M059J (cell line): ENCODE measurements around the gene FREM1. TPM values are rescaled to one million over a fixed set of nuclear protein-coding genes. Genes with fewer than 3 reads are reported as not detected.
"Not testable (repeated sequence)": the region's sequence is repeated elsewhere in the genome, so short reads cannot be mapped to it uniquely, and the experiment has no call there.

Experiments used
- DNase-seq: peaks from one replicate; pipeline ENCODE4 v3.0.0-alpha.2; 2012; ENCODE audit warnings: low read depth
- total RNA-seq: library from RNA; depleted of rRNA; stranded (reverse); fragments of >200 nt; shearing (Covaris generic); gene quantifications from 2 replicates; pipeline ENCODE4 v1.2.3, GENCODE V29; 2014; rRNA removed

FREM1 gene, protein sequence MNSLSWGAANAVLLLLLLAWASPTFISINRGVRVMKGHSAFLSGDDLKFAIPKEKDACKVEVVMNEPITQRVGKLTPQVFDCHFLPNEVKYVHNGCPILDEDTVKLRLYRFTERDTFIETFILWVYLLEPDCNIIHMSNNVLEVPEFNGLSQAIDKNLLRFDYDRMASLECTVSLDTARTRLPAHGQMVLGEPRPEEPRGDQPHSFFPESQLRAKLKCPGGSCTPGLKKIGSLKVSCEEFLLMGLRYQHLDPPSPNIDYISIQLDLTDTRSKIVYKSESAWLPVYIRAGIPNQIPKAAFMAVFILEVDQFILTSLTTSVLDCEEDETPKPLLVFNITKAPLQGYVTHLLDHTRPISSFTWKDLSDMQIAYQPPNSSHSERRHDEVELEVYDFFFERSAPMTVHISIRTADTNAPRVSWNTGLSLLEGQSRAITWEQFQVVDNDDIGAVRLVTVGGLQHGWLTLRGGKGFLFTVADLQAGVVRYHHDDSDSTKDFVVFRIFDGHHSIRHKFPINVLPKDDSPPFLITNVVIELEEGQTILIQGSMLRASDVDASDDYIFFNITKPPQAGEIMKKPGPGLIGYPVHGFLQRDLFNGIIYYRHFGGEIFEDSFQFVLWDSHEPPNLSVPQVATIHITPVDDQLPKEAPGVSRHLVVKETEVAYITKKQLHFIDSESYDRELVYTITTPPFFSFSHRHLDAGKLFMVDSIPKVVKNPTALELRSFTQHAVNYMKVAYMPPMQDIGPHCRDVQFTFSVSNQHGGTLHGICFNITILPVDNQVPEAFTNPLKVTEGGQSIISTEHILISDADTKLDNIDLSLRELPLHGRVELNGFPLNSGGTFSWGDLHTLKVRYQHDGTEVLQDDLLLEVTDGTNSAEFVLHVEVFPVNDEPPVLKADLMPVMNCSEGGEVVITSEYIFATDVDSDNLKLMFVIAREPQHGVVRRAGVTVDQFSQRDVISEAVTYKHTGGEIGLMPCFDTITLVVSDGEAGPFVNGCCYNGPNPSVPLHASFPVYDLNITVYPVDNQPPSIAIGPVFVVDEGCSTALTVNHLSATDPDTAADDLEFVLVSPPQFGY (N-terminal part only)
- 0.02 TPM in 1 of 2 replicates, not detected in the other for total RNA-seq

DNA sequence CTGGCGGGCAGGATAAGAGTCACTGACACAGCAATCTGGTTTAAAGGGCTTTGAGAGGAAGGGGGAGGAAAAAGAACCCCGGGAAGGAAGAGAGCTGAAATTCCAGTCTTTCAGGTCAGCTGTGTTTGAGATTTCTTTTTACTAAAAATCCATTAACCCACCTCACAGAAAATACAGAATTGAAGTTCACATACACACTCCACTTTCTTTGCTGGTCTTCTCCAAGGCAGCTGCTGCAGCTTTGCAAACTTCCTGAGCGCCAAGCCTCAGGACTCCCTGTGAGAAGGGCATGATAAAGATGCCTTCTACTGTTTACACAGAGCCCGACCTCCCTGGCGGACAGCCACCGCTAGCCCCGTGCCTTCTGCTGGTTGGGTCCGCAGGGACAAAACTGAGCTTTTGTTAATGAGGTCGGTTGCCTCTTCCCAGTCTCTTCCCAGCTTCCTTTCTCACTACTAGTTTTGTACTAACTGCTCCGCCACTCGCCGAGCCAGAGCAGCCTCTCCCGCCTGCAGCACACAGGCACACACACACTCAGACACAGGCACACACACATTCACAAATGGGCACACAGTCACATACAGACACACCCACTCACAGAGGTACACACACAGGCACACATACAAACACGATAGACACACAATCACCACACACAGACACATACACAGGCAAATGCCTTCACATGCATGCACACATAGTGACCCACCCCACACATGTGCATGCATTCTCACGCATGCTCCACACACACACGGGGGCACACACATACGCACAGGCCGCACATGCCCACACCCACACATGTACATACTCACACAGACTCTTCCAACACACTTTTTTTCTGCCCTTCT lies at the start of gene FREM1:
TSS of gene FREM1 (minus strand) at position 468 of the 845 bp plus-strand sequence. CDS start 41,451 bp downstream, outside the sequence.
- DNase-seq, result no peak

DNA sequence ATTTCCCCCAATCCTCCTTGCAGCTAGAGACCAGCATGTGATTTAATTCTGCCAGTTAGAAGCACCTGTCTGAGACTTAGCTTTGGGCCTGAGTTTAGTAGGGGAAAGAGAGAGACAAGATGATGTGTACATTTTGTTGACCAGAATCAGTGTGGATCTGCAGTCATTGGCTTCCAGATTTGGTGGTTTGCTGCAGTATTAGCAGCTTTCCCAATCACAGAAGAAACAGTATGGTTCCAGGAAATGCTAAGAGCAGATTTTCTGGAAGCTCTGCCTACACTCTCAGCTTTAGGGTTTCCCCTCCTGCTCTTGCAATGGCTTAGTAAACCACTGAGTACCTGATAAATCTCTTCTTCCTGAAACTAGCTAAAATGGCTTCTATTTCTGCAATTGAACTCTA lies 48.8 kb upstream of the FREM1 start:
- no peak for DNase-seq

DNA sequence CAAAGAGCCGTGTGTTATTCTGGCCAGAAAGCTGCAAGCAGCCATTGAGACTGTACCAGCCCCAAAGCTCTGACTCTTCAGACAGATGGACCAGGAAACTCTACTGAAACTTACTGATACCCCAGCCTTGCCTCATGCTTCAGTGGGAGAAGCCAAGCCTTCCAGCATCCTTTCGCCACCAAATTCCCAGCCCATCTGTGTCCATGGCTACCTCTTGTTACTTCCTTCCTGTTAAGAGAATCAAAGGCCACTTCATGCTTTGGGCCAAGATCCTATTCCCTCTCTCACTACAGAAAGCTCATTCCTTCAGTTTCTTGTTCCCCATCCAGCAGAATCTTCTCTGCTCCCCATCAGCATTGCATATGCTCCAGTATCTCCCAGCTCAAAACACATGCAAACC lies 46.9 kb upstream of the FREM1 start:
- DNase-seq, result no peak

DNA sequence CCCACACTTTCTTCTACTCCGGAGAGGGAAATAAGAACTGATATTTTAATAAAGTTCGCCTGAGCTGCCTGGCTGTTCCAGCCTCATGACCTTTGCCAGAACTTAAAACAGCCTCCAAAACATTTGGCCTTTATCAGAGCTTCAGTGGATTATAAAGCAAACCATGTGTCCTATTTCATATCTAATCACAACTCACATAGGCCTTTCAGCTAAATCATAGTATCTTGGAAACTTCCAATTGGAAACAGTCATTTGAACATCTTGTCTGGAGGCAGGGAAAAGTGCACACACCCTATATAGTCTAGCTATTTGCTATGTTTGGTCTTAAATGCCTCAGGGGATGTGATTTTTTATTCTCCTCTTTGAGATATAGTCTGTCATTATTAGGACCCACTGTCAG lies 46.0 kb upstream of the FREM1 start:
- DNase-seq, result no peak

DNA sequence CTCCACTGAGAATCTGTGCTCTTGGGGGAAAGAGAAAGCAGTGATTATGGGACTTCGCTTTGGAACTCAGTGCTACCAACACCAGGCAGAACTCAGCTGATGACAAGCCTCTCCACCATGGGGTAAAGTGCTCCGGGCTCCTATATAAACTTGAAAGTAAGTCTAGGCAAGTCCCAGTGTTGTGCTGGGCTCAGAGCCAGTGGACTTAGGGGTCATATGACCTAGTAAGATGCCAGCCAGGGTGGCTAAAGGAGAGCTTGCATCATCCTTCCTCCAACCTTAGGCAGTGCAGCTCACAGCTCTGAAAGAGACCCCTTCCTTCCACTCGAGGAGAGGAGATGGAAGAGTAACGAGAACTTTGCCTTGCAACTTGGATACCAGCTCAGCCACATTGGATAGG lies 35.1 kb upstream of the FREM1 start:
- DNase-seq, result no peak

DNA sequence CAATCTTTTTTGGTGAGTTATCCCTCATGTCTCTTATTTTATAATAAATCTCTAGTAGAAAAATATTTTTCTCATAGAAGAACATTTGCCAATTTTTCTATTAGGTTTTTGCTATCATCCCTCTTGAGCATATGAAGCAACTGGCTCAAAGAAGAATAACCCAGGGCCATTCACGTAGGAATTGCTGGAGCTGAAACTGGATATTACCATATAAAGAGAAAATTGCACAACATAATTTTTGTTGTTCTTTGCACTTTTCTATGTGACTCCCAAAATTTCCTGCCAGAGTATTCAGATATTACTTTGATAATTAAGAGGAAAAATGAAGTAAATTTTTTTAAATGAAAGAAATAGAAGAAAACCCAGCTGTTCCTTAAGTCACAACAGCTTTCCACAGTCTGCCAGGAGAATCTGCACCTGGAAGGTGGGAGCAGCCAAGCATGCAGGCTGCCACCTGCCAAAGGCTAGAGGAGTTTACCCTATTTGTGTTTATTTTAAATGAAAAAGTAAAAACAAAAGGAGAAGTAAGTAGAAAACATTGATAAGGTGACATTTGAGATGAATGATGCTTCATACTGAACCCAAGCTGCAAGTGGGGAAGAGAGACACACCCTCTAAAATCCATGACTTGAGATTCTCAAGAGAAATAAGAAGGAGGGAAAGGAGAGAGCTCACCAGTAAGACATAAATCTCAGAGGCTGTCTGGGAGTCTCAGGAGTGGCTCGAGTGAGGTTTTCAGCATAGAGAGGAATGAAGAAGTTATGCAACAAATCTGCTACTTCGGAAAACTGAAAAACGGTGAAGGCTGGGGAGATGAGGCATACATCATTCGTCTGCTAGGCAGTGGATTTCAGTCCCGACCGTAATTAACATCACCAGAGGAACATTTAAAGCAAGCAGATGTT lies 31.5 kb upstream of the FREM1 start:
- DNase-seq, result no peak

DNA sequence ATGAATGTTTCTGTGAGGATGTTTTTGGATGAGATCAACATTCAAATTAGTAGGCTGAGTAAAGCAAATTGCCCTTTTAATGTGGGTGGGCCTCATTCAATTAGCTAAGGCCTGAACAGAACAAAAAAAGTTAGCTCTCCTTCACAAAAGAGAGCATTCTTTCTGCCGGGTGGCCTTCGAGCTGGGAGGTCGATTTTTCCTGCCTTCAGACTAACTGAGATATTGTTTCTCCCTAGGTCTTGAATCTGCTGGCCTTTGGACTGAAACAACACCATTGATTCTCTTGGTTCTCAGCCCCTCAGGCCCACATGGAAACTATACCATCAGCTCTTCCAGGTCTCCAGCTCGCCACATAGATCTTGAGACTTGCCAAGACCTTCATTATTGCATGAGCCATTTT lies 29.1 kb upstream of the FREM1 start:
- DNase-seq, result no peak

DNA sequence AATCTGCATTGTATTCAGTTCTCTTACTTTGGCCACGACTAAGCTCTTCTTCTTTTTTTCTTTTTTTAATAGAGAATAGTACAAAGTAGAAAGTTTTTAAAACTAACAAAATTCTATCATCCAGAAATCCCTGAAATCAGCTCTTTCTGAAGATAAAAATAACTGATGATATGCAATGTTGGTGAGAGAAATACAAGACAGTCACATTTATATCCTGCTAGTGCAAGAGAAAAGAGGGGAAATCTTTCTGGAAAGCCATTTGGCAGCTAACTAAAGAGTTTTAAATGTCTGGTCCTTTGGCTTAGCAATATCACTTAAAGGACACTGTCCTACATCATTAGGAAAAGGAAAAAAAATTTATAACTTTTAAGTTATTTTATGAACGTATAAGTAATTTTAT lies 27.0 kb upstream of the FREM1 start:
- no peak for DNase-seq

DNA sequence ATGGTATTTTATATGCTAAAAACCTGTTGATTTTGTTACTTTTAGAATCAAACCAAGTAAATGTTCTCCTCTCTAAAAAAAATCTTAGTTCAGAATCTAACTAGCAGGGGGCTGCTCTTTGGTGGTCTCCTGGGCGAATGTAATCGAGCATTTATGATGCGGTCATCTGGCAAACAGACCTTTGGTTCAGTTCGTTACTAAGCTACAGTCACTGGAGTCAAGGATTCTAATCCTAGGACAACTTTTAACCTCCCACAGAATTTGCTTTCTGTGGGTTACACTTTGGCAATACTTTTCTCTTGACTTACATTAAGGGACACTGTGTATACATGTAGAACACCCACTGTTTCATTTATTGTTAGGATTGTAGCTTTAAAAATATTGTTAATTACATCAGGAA lies 26.3 kb upstream of the FREM1 start:
- DNase-seq, result no peak

DNA sequence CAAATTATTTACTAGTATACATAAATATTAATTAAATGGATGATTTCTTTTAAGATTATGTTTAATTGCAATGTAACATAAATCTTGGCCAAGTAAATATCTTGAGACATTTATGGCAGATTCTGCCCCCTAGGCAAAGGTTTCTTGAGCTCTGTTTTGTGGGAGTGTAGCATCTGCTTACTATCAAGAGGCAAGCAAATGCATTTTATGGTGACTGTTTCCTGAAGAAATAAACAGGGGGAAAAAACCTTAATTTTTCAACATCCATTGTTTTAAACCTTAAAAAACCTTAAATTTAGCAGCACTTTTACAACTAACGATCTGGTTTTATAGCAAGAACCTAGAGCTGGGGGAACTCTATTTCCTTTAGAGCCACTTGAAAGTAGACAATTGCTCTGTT lies 25.7 kb upstream of the FREM1 start:
- DNase-seq, result no peak

DNA sequence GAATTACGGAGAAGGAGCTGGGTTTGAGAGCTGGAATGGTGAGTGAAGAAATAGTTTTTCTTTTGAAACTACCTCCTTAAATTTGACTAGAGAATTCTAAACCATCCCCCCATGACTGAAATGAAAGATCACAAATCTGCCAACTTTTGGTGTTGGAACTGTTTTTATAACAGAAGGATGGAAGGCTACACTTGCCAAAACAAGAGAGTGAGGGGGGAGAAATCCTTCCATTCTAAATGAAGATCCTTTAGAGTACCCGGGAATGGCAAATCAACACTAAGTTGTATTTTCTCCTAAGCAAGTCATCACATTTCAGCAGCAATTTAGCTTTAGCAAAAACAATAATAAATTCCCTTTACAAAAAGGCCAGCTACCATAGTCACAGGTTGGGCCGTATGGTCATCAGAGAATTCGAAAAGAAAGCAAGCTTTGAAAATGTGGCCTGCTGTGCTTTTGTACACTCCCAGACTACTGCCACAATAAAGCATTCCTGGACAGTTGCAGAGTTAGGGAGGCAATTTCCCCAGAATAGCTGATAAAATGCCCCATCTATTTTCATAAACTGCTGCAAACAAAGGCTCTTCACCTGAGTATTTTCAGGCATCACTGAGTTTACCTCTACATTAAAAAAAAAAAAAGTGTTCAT lies 25.0 kb upstream of the FREM1 start:
- no peak for DNase-seq

DNA sequence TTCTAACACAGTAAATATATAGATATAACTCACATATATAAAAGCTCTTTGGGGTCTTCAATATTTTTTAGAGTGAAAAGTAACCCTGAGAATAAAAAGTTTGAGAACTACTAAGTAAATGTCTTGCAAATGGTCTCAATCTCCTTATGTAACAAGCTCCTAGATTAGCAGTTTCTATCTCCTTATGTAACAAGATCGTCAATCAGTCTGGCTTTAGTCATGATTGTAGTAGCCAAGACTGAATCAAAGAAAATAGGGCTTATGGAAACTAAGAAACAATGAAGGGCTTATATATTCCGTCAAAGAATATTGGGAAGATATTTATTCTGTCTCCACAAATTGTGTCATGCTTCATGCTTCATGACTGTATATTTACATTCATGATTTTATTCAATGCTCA lies 22.4 kb upstream of the FREM1 start:
- DNase-seq, result no peak

DNA sequence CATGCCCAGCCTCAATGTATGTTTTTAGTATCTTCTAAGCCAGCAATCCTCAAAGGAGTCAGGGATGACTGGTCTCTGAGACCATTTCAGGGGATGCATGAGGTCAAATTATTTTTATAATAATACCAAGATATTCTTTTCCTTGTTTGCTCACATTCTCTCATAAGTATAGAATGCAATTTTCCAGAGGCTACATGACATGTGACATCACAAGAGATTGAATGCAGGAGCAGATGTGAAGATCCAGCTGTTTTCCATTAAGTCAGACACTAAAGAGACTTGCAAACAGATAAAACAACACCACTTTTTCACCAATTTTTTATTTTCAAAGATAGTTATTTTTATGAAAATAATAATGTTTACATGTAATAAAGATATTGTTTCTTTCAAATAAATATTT lies 22.0 kb upstream of the FREM1 start:
- DNase-seq, result no peak

DNA sequence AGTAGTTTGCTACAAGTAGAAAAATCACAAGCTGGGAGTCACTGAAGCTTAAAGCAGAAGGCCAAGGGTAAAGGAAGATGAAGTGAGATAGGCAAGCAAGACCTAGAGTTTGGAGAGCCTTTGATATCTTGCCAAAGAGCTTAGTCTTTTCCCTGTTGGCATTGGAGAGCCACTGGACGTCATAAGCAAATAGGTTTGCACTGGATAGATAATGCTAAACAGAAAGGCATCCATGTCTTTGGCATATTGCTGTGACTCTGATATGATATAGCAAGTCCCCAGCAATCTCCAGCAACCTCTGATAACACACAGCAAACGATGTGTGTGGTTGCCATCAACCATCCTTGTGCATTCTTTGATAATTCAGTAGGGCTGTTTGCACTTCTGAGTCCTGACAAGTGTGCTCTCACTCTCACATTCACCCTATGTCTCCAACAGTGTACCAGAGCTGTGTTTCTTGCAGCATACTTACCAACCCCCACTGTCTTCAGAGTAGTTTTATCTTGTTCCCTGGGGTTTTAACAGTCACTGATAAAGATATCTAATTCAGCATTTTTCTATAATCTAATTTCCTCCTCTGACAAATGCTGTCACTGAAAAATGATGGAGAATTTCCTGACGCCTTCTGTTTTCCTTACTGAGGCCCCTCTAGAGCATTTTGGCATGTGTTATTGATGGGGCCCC lies 16.9 kb upstream of the FREM1 start:
- DNase-seq, result no peak

DNA sequence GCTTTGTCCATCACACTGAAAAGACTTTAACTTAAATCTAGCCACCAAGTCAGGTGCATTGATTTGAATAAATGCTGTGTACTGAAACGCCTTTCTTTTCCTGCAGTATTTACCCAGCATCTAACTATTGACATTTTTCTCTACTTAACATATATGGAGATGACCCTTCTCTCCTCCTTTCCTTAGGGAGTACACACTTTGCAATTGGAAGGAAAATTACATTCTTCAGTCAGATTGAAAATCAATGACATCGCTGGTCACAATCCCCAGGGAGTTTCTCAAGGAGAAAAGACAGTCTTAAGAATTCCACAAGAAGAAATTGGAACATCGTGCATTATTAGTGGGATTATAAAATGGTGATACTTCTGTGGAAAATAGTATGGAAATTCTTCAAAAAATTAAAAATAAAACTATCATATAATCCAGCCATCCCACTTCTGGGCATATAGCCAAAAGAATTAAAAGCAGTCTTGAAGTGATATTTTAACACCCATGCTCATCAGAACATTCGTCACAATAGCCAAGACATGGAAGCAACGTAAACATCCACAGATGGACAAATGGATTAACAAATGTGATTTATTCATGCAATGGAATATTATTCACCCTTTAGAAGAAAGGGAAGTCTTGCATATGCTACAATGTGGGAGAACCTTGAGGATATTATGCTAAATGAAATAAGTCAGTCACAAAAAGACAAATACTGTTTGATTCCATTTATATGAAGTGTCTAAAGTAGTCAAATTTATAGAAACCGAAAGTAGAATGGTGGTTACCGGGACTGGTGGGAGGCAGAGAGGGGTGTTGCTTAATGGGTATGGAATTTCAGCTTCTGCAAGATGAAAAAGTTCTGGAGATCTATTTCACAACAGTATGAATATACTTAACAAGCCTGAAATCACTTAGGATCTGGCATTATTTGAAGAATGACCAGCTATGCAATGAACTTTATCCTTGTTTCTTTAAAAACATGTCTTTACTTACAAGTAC lies 14.3 kb upstream of the FREM1 start:
- DNase-seq, result peak; percentile 21

DNA sequence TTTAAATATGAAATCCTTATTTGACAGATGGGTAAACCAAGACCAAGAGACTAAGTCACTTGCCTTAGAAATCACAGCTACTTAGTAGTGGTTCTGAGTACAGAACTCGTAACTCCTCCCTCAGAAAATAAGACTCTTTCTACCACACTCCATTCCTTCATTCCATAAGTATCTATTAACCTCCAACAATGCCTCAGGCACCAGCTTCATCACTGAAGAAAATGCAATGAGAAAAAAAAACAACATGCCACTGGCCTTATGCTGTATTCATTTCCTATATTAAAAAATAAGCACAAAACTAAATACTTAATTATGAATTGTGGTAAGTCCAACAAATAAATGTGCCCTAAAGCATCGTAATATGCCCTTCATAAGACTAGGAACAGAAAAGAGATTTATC lies 13.5 kb upstream of the FREM1 start:
- DNase-seq, result no peak

DNA sequence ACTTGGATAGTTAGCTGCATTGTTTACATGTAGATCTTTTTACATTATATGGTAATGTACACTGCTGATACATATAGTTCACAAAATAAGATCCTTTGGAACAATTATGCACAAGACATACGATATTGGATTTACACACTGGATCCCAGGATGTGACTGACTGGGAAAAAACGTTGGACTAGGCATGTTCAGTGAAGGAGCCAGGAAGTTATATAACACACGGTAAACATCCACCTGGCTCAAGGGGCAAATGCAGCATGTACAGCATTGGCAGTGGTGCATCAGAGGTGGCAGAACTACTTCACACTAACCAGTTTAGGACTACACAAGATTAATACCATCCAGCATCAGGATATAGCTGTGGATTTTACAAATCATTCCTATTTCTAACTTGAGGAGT lies 10.6 kb upstream of the FREM1 start:
- DNase-seq, result not testable (repeated sequence)

DNA sequence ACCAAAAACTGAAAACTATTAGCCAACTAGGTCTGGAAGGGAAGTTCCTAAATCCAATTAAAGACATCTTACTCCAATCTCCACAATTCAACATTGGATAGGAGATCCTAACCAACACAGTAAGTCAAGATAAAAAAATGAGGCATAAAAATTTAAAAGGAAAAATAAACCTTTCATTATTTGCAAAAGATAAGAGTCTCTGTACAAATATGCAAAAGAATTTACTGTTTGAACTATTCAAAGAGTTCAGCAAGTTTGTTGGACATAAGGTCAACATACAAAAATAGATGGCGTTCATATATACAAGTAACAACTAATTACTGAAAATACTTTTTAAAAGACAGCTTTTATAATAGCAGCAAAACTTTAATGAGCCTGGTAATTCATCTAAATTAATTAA lies 3.1 kb upstream of the FREM1 start:
- no peak for DNase-seq
